Stimulated activated effector memory CD8-positive, alpha-beta T cell treated with anti-CD3 and anti-CD28 coated beads, Interleukin-12 subunit alpha, Interleukin-12 subunit beta, amount 100 ng/mL, for 72 hours (primary cell): ENCODE data around the gene PEAK3.

Experiments used
- ATAC-seq: fragments of 150-1000 bp; cut with Tn5 transposase; 2 replicates; pipeline ENCODE4 v1.10.0; 2021
- DNase-seq, 2 donors: peaks; one replicate each; pipeline ENCODE4 v3.0.0; 2021 to 2022; ENCODE audit warnings: low spot score in 2 of 2
- H3K27ac Mint-ChIP-seq: one replicate; pipeline ENCODE4 v1.8.0; 2022; ENCODE audit warnings: mild to moderate bottlenecking, mixed read lengths
- H3K36me3 Mint-ChIP-seq: one replicate; pipeline ENCODE4 v1.8.0; 2022; ENCODE audit warnings: mild to moderate bottlenecking, mixed read lengths
- H3K4me1 Mint-ChIP-seq: one replicate; pipeline ENCODE4 v1.8.0; 2022; ENCODE audit warnings: mixed read lengths
- H3K4me3 Mint-ChIP-seq: one replicate; pipeline ENCODE4 v1.8.0; 2022; ENCODE audit warnings: mild to moderate bottlenecking, mixed read lengths
- H3K9me3 Mint-ChIP-seq: one replicate; pipeline ENCODE4 v1.8.0; 2022; ENCODE audit warnings: mixed read lengths

The PEAK3 gene

DNA sequence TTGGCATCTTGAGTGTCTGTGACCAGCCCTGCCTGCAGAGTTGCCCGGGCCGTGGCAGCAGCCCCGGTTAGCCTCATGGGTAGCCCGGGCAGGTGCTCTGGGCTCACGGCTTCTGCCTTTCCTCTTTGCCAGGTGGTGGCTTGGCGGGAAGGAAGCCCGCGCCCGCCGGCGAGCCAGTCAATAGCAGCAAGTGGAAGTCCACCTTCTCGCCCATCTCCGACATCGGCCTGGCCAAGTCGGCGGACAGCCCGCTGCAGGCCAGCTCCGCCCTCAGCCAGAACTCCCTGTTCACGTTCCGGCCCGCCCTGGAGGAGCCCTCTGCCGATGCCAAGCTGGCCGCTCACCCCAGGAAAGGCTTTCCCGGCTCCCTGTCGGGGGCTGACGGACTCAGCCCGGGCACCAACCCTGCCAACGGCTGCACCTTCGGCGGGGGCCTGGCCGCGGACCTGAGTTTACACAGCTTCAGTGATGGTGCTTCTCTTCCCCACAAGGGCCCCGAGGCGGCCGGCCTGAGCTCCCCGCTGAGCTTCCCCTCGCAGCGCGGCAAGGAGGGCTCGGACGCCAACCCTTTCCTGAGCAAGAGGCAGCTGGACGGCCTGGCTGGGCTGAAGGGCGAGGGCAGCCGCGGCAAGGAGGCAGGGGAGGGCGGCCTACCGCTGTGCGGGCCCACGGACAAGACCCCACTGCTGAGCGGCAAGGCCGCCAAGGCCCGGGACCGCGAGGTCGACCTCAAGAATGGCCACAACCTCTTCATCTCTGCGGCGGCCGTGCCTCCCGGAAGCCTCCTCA, 55.7 kb downstream of the PEAK3 start:
- Mint-ChIP-seq H3K4me3 (no peak overlapping the region), H3K27ac (peak overlapping the region; percentile 76), H3K4me1 (peaks cover 14% of the 10 kb centered on the region), H3K9me3 (no peaks in the 10 kb centered on the region), H3K36me3 (peaks cover 98% of the 10 kb centered on the region)
- ATAC-seq (no peak), DNase-seq (no peak)

- no peak overlapping the region for H3K4me3 Mint-ChIP-seq
- peak overlapping the region; percentile 76 for H3K27ac Mint-ChIP-seq
- H3K9me3 Mint-ChIP-seq = no peaks in the 10 kb centered on the region
- ATAC-seq (no peak), DNase-seq (no peak)
- H3K36me3 Mint-ChIP-seq = peaks cover 98% of the 10 kb centered on the region
- H3K4me1 Mint-ChIP-seq = peaks cover 14% of the 10 kb centered on the region
Measured at GRCh38 chr19:2225415-2226050, 56.4 kb downstream of the PEAK3 start.

- H3K4me1 Mint-ChIP-seq = peaks cover 14% of the 10 kb centered on the region
Measured at GRCh38 chr19:2224754-2225349, 57.1 kb downstream of the PEAK3 start.

More at GRCh38 chr19:2224754-2225349, 57.1 kb downstream of the PEAK3 start:
- H3K4me3 Mint-ChIP-seq = no peak overlapping the region
- peaks cover 98% of the 10 kb centered on the region for H3K36me3 Mint-ChIP-seq
- no peak for ATAC-seq
- no peak for DNase-seq
- H3K9me3 Mint-ChIP-seq = no peaks in the 10 kb centered on the region
- peak overlapping the region; percentile 90 for H3K27ac Mint-ChIP-seq
